GM12873 (cell line): ENCODE data around the gene GPR82.

Experiments
- TF ChIP-seq, protein P1 (sequence below): IDR thresholded peaks from 2 replicates; pipeline ENCODE4 v1.5.1; 2012; ENCODE audit warnings: low read depth, mild to moderate bottlenecking, moderate library complexity, low read length, control low read depth; ENCODE audit not compliant: insufficient read depth; ENCODE audit errors: missing control alignments

Gene GPR82

DNA sequence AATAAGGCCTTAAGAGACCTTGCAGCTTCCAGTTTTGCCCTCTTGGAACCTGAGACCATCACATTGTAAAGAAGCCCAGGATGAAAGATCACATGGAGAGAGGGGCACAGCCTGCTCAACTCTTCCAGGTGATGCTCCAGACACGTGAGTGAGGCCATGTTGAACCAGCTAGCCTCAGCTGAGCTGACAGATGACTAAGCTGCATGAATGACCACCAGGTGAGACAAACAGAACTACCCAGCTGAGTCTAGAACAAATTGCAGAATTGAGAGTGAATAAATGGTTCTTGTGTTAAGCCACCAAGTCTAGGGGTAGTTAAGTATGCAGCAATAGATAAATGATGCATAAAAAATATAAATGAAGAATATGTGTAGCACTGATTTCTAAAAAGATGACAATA, 16.8 kb upstream of the GPR82 start:
- TF ChIP-seq, protein P1, sequence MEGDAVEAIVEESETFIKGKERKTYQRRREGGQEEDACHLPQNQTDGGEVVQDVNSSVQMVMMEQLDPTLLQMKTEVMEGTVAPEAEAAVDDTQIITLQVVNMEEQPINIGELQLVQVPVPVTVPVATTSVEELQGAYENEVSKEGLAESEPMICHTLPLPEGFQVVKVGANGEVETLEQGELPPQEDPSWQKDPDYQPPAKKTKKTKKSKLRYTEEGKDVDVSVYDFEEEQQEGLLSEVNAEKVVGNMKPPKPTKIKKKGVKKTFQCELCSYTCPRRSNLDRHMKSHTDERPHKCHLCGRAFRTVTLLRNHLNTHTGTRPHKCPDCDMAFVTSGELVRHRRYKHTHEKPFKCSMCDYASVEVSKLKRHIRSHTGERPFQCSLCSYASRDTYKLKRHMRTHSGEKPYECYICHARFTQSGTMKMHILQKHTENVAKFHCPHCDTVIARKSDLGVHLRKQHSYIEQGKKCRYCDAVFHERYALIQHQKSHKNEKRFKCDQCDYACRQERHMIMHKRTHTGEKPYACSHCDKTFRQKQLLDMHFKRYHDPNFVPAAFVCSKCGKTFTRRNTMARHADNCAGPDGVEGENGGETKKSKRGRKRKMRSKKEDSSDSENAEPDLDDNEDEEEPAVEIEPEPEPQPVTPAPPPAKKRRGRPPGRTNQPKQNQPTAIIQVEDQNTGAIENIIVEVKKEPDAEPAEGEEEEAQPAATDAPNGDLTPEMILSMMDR: no peak

DNA sequence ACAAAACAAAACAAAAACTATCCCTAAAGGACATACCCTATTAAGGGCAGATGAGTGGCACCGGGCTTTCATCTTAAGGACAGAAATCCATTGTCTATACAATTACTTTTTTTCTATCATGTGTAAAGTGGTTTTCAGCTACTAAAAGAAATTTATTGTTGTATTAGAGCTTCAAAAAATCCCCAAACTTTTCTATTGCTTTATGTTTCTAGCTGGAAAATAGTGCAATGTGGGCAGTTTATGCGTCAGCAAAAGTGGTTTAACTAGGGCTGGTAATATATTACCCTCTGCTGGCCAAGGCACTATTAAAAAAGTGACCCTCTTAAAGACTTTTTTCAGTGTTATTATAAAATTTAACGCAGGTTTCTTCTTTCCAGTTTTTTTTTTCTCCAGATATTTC, 15.5 kb upstream of the GPR82 start:
- TF ChIP-seq, protein P1: no peak

DNA sequence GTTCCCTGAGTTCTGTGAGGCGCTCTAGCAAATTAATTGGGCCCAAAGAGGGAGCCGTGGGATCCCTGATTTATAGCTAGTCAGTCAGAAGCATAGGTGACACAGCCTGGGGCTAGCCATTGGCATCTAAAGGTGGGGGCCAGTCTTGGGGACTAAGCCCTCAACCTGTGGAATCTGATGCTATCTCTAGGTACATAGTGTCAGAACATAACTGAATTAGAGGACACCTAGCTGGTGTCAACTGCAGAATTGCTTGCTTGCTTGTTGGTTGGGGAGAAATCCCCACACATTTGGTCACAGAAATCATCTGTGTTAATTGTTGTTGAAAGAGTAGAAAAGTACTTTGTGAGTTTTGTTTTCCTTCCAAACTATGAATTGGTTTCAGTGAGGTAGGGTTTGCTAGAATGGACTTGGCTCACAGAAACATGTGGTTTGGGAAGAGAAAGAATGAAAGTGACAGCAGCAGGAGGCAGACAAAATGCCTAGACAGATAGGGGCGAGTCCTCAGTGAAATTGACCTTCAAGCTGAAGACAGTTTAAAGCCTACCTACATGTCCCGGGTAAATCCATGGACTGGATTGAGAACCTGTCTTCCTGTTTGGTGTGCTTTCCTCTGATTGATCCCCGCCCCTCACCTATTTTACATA, 12.8 kb upstream of the GPR82 start:
- TF ChIP-seq, protein P1: no peak

DNA sequence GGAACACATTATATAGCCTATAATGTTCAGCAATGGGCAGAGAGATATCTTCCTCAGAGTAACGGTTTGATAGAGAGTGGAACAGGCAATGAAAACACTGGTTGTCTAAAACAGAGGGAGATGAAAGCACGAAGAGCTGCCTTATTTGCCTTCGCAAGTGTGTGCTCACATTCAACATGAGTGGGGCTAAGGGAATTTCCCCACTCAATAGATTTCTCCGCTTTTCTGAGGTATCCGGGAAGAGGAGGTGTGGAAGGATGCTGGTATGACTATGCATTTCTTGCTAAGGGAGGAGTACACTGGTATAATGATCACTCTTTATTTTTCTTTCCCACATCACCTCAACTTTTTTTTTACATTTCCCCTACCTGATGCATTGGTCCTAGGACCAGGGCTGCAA, 7.8 kb upstream of the GPR82 start:
- TF ChIP-seq, protein P1: no peak

DNA sequence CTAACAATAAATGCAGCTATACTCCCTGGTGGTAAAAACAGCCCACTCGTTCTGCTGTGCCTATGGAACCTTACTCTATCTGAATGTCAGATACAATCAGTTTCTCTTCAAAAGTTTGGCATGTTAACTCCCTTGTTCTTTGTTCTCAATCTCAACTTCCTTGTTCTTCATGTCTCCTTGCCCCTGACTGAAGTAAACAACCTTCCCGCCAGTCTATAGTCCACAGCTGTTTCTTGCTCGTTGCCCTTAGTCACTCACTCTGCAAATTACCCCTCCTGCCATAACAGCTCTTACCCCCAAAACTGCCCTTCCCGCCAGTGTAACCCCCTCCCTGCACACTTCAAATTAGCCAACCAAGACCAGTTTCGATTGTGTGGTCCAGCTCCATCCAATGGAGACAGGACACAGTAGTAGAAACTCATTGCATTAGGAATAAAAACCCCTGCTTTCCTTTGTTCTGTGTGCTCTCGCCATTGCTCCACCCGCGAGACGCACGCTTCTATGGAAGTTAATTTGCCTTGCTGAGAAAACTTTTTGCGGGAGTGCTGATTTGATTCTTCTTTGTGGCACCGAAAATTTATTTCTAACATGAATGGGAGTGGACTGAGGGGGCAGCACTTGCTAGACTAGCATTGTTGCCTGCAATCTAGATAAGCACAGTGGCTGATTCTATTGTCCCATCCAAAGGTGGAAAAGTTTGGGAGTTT, 7.1 kb upstream of the GPR82 start:
- TF ChIP-seq, protein P1: no peak

DNA sequence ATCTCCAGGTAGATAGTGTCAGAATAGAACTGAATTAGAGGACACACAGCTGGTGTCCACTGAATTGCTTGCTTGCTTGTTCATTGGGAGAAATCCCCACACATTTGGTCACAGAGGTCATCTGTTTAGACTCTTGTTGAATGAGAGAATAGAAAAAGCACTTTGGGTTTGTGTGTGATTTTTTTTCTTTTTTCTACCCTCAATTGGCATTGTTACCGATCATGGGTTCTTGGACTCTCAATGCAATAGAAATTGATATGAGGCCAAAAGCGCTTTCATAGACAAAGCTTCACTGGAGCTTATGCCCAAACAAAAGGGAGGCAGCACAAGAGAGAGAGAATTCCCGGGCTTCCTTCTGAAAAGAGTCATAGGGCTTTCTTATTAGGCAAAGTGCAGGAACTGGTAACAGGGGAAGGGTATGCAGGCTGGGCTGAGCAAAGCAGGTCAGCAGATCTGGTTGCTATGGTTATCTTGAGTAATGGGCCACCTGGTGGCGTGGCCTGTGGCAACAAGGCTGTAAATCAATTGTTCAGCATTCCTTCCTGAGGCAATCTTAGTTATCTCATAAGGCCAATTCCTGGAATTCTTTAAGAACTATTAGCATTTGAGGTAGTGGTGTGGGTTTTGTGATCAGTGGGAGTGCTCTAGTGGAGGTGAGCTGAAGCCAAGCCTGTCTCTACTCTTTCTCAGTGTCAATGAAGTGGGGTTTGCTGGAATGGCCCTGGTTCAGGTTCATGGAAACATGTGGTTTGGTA, 5.3 kb upstream of the GPR82 start:
- TF ChIP-seq, protein P1: peak; percentile 5

DNA sequence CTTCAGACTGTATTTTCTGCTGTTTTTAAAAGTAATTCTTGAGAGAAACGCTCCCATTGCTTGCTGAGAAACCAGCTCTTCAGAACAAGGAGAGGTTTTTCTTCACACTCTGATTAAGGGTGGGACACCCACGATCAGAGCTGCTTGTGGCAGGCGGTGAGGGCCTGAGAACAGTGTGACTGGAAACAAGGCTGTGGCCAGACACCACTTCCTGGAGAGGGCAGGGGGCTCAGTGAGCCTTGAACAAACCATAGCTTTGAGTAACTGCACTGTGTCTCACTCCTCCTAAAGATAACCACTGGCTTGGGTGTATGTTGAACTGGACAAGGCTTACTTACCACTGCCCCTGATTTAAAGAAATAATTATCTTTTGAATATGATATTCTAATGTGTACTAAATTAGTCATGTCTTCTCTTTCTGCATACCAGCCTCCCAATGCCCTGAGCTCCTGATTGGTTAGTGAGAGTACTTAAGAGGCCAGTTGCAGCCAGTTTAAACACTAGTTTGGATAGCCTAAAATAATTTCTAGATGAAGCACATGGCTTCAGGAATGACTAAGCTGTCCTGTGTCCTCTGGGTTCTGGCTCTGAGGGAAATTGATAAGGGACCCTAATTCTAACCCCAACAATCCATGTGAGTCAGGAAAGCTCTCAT, 3.7 kb upstream of the GPR82 start:
- TF ChIP-seq, protein P1: no peak
